GM21825 (cell line): ENCODE data around the gene KCND3.

Experiments used
- ATAC-seq: cut with Tn5 transposase; IDR thresholded peaks from one replicate; pipeline ENCODE4 v1.9.1; 2021; ENCODE audit warnings: mild to moderate bottlenecking, moderate library complexity; ENCODE audit not compliant: unreplicated experiment

The KCND3 gene

DNA sequence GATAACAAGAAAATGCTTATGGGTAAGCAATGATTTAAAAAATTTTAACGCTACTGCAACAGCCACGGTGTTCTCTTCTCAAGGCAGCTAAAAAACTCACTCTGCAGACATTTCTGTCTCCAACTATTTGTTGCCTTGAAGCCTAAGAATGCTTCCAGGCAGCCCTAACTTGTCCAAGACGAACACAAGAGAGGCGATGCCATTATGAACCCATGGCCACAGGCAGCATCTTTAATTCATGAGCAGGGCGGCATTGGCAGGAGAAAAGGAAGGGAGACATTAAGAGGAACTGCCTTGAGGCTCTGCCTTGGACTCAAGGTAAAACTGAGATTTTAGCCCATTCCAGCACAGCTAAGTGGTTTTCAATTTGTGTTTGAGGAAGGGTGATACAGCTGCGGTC lies 67.5 kb downstream of the KCND3 start:
- no peak for ATAC-seq

DNA sequence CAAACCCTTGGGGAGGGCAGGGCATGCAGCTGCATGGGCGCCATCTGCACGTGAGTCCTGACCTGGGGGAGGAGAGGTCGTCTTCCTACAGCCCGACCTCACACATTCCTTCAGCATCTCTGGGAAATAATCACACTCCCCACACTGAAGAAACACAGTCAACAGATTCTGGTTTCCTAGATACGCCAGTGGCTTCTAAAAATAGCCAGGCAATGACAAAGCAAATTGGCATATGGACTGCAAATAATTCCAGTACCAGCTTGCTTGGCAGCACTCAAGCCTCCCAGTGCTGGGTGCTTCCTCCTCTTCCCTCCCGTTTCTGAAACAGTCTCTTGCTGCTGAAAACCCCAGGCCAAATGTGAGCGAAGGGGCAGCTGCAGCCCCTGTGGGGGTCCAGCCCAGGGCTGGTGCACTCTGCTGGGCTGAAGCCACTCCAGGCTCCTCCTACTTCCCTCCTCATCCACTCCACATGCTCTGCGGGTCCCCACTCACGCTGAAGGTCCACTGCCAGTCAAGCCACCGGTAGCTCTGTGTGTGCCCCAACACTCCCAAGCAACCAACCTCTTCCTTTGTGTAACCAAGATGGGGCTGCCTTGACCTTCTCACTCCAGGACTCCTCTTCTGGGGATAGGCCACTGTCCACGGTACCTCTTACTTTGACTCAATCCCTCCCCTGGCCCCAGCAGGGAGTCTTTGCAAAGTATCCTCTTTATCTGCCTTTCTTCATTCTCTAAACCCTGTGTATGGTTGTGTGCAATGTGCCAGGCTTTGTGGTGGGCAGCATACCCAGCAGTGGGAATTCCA lies 69.0 kb downstream of the KCND3 start:
- no peak for ATAC-seq

DNA sequence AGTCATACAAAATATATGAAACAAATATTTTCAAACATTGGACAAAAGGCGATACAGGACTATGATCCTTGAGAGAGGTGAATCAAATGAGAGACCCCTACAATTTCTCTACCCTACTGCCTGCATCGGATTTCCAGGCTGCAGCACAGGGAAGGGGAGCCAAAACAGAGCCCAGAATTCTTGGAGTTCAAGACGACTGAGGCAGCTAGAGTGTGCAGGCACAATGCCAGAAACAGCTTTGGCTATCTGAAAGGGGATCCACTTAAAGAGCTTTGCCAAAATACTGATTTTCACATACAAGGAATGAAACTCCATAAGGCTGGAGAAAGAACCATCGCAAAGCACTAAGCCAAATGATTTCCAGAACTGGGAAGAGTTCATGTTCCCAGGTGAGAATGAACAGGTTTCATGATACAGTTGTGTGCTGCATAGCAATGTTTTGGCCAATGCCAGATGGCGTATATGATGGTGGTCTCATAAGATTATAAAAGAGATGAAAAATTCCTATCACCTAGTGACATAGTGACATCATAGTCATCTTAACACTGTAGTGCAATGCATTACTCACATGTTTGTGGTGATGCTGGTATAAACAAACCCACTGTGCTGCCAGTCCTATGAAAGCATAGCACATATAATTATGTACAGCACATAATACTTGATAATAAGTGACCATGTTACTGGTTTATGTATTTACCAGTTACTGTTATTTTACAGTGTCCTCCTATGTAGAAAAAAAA lies 77.5 kb downstream of the KCND3 start:
- no peak for ATAC-seq

DNA sequence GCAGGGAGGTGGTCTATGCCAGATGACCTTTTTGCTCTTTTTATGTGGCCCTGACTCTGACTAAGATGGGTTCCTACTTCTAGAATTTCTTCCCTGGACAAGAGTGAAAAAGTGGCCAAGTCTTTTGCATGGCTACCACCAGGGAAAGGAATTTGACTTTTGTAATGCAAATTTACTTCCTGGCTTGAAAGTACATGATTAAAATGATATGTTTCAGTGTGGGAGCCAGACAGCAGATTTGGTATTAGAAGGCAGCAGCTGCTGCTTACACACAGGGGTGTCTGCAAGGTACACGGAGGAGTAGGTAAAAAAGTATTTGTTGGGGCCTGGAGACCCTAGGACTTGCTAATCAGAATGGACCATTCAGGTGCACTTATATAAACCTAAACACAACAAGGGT lies 78.4 kb downstream of the KCND3 start:
- no peak for ATAC-seq

DNA sequence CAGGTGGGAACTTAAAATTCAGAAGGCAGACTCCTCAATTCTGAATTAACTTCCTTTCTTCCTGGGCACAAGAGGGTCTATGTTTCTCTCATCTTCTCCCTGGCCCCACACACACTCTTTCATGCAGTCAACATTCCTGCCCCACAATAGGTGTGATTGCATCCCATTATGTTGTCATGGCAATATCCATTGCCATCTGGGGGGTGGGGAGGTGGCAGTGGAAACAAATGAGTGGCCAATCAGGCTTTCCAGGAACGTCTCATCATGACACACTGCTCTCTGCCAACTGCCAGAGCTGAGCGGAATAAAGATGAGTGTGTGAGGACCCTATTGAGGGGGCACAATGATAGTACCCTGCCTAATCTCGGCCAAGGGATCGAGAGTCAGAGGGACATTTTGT lies 80.4 kb downstream of the KCND3 start:
- ATAC-seq = no peak

DNA sequence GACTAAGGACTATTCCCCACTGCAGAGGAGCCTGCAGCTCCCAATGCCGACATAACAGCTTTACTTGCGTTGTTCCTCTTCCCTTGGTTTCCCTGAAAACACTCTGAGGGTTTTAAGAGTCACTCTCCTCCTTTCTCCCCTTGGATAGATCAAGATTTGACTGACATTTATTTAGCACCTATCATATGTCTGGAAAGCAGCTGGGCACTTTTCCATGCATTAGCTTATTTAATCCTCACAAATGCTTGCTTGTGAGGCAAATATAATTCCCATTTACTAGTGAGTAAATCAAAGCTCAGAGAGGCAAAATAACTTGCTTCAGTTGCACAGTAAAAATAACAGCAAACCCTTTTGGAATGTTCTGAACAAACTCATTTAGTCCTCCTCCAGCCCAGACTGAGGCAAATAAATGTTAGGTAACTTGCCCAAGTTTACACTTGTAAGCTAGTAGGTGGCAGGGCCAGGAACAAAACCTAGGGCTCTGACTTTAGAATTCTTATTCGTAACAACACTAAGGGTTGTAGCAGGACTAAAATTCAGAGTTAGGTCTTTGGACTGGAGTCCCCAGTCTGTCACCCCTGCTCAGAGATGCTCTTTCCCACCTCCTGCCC lies 81.4 kb downstream of the KCND3 start:
- no peak for ATAC-seq

DNA sequence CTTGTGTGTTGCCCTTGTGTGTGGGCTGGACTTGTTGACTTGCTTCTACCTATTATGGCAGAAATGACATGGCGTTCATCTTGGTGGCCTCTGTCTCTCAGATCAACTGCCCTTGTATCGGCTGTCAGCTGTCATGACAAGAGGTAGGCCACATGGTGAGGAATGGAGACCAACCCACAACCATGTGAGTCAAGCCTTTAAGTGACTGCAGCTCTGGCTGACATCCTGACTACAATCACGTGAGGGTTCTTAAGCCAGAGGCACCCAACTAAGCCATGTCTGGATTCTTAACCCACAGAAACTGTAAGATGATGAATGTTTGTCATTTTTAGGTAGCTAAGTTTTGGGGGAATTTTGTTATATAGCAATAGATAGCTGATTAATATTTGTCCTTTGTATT lies 82.1 kb downstream of the KCND3 start:
- ATAC-seq = no peak

DNA sequence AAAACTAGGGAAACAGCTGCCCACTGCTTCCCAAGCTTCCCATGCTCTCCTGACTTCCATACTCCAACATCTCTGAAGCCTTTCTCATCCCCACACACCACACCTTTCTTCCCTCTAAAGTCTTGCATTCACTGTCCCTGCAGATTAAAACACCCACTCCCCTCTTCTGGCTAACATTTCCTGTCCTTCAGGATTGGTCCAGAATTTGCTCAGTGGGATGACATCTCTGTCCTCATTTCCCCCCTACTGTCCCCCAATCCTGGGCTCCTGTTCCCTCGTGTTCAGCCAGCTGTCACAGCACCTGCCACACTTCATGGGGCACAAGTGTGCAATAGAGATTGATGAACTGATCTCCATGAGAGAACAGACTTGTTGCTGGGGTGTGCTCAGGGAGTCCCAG lies 82.7 kb downstream of the KCND3 start:
- ATAC-seq = no peak

DNA sequence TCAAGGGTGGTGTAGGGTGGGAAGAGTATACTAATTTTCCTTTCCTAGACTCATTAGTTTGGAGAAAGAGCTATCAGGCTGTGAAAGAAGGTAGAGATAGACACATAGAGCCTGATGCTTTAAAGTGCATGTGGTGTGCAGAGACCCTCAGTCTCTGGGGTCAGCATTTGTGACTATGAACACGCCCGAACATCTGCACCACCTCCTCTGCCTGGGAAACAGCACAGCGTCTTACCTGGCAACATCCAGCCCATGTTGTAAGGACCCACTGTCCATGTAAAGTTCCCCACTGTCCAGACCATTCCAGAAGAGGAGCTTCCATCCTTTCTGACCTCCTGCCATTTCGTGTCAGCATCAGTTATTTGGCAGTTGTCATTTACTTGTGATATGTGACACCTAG lies 83.4 kb downstream of the KCND3 start:
- no peak for ATAC-seq

DNA sequence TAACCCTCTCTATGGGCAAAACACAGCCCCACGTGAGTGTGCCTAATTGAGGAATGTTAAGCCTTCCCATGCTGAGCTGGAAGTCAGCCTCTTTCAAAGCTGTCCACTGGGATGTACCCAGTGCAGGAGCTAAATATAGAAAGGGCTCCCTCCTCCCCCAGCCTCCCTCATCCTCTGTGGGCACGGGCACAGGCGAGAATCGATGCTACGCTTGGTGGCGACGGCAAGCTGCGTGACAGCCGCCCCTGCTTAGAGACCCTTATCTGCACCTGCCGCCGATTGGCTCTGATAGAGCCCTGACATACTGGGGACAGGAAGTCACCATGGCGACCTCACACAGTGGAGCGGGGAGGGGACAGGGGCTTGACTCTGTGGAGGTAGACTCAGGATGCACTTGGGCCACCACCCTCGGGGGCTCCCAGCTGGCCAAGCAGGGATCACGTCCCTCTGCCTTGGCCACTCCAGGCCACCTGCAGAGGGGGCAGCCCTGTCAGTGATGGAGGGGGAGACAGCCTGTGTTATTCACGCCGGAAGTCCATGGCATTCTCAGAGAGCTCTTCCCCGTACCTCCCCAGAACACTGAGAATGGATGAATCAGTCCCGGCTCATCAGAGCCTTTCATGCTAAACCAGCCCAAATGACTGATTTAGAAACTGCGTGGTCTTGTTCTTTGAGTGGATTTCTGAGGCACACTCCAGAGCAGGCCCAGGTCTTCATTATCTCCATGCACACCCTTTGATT lies 84.8 kb downstream of the KCND3 start:
- ATAC-seq = no peak

DNA sequence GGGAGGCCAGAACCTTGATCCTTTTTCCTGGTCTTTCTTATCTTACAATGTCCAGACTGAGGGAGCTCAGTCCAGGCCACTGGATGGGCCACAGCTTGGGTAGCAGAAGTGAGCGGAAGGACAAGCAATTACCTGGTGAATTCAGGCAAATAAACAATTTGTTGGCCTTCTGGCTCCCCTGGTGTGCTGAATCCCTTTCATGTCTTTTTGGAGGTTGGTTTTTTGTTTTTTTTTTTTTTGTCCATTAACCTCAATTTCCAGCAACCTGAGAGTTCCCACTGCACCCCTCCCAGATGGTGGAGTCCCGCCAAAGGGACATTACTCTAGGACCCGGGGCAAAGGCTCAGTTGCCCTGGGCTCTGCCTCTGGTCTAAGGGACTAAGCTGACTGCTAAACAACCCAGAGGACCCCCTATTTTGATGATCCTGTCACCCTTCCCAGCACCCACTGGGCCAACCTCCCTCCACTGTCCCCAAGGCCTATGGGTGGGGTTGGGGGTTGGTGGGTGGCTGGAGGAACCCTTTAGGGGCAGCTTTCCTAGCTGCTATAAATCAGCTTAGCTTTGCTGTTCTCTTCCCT lies 85.5 kb downstream of the KCND3 start:
- no peak for ATAC-seq

DNA sequence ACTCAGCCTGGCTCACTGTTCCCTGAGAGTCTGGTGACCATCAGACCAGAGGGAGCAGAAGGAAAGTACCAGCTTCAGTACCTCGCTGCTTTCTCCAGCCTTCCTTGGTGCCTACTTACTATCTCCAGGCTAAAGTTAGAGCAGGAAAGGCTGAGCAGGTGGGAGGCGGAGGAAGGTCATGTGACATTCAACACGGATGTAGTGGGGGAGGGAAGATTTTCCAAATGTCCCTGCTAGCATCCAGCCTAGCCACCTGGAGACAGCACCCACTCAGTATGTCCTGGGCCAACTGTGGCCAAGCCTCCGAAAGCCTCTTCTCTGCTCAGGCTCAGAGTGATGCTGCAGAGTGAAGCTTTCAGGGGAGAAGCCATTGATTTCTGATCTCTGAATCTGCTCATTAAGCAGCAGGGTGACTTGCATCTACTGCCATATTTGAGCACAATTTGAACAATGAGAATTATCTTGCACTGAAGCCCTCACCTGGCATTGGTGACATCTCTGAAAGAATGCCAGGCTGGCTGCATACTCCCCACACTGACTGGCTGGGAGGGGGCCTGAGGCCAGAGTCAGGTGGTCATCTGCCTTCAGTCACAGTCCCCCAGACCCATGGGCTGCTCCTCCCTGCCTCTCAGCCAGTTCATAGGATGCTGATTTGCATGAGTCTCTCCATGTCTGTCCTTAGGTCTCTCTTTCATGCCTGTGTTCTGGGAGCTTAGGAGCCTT lies 86.2 kb downstream of the KCND3 start:
- no peak for ATAC-seq

DNA sequence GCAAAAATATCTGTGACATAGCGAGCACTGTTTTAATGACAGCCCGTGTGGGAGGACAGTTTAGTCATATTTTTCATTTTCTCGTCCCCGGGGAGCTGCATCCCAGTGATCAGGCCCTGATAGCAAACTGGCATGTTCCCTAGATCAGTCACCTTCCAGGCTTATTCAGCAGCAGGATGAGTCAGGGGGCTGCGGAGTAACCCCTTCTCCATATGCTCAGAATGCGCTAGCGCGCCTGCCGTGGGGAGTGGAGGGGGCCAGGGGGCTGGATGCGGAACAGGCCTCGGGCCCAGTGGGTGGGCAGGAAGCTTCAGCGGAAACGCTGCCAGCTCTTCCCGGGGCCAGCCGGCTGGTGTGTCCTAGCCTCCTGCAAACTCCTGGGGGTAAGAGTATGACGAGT lies 94.0 kb downstream of the KCND3 start:
- ATAC-seq = no peak

DNA sequence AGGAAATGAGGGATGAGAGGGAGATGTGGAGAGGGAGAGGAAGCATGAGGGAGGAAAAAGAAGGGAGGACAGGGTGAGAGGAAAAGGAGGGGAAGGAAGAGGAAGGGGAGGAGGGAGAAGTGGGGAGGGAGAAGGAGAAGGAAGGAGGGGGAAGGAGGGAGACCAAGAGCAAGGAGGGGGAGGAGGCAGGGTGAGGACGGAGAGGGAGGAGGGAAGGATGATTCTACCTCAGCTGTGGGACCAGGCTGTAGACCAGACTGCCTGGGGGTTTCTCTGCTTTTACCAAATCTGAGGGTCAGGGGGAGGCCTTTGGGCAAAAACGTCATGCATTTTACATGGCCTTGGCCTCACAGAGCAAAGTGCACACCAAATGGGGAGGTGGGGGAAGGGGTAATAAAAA lies 94.5 kb downstream of the KCND3 start:
- no peak for ATAC-seq

DNA sequence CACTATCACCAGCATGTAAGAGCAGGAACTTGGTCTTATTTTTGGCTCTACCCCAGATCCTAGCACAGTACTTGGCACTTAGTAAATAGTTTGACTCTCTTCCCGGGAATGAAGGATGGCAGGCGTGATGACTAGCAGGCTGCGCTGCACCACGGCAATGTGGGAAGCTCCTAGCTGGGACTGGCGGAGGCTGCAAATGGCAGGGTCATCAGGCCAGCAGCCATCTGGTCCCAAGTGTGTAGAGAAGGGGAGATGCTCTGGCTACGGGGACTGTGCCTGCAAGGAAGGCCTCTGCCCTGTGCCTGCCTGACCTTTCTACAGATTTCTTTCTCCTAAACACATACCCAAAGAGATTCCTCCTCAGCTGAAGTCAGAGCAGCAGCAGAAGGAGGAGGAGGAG lies 95.0 kb downstream of the KCND3 start:
- no peak for ATAC-seq

DNA sequence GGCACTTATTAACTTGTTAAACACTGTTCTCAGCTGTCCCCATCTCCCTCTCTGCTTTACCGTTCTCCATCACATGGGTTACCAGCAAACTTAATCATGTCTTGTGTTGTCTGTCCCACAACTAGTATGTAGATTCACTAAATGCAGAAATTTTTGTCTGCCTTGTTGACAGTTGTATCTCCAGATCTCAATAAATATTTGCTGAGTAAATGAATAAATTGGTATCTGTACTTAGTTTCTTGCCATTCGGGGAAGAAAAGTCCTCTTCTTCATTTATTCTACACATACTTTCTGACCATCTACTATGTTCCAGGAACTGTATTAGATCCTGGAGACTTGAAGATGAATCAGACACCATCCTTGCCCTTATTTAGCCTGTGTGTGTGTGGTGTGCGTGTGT lies 97.9 kb downstream of the KCND3 start:
- no peak for ATAC-seq

DNA sequence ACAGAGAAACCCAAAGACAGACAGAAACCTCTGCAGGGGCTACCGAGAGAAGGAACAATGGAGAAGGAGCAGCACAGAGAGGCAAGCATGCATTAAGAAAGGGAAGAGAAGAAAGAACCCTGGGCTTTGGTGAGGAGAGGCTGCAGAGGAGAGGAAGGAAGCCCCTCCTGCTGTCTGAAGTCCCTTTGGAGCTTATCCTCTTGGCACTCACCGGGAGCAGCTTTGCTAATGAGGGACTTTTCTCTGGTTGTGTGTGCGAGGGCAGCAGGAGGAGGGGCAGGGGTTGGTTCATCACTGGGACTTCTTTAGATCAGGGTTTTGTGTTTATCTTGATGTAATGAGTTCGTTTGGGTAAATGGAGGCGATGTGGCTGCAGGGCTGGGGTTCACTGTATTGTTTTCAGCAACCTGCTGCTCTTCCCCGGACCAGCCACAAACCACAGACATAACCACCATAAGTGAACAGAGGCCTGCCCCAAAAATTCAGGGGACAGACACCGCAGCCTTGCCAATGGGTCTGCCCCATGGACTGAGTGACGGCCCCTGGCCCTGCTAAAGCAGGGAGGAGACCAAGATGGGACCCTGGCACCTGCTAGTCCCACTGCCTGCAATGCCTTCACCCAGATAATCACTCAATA lies 100.6 kb downstream of the KCND3 start:
- ATAC-seq = no peak

DNA sequence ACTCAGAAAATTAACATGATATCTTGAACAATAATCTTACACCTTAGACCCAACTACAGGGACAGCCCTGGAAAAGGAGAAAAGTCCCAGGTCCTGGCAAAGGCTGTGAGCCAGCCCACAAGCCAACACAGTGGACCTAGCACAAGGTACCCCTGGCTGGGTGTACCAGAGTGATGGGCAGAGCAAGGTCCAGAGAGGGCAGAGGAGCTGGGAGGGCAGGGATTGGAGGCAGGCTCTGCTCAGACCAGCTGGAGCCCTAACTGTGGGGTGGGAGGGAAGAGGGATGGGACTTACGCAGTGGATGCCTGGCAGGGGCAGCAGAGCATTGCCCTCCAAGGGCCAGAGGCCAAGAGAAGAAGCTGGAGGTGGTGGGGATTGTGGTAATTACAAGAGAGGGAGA lies 101.6 kb downstream of the KCND3 start:
- no peak for ATAC-seq

DNA sequence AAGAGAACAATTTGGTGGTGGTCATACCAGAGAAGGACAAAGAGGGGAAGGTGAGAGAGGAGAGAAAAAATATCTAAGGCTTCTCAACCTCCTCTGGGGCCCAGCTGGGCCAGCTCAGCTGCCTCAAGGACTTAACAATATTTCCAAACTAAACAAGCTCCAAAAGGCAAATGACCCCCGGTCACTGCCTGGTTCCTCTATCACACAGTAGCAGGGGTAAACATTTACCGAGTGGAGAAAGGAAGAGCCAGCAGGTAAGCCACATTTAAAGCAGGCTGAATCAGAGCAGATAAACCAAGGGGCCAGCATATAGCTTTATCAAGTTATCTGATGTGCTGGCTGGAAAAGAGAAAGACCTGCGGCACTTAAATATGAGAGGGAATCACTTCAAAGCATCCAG lies 102.1 kb downstream of the KCND3 start:
- ATAC-seq = no peak

DNA sequence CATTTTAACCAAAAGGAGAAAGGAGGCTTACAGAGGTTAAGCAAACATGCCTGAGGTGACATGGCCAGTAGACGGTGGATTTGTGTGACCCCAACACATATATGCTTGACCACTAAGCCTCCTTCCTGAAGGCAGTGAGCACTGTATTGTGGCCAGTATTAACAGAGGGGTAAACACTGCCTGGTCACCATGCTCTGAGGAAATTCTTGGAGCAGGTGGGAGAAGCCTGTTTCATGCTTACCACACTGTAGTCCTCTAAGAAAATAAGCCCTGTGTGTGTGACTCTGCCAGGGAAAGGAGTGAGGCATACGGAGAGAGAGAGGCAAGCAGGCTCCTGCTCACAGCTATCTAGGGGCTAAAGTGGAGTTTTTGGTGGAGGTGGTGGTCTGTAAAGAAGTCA lies 102.7 kb downstream of the KCND3 start:
- no peak for ATAC-seq
